HG03108 (cell line): ENCODE data around the gene EXT2.

Source experiments
- ATAC-seq: cut with Tn5 transposase; IDR thresholded peaks from one replicate; pipeline ENCODE4 v1.9.1; 2021; ENCODE audit warnings: moderate library complexity; ENCODE audit not compliant: unreplicated experiment

EXT2 gene

GRCh38 chr11:44198146-44198724 is 102.8 kb downstream of the EXT2 start:
- ATAC-seq: no peak

- no peak for ATAC-seq
Measured at GRCh38 chr11:44199298-44199697, 103.8 kb downstream of the EXT2 start.

GRCh38 chr11:44199816-44200215 is 104.3 kb downstream of the EXT2 start:
- ATAC-seq: no peak

DNA sequence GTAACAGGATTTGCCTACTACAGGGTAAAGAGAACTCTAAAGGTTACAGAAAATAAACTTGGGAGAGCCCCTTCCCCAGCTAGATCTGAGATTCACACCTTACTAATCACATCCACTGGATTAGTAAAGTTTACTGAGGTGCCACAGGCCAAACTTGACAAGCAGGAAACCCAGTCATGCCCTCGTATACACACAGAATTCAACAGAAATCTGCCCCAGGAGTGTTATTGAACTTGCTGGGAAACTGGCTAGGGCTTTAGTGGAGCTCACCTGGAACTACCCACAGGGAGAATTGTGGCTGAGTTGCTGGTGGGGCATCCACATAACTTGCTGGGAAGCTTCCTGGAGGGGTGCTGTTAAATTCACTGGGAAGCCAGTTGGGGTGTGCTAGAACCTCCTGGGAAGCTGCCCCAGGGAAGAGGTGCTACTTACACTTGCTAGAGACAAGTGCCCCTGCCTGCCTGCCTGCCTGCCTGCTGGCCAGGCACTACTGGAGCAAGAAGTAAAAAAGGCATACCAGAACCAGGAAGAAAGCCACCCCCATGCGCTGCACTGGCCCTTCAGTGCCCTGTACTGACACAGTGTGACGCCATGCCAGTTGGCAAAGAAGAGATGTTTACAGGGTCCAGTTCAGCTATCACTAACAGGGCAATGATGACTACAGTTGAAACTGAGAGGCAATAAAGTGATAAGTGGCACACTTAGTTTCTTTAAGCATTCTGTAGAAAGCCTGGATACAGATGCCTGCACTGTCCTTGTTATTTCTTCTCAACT is 108.0 kb downstream of the EXT2 start:
- no peak for ATAC-seq

- ATAC-seq: no peak
Measured at GRCh38 chr11:44205352-44205751, 109.9 kb downstream of the EXT2 start.

DNA sequence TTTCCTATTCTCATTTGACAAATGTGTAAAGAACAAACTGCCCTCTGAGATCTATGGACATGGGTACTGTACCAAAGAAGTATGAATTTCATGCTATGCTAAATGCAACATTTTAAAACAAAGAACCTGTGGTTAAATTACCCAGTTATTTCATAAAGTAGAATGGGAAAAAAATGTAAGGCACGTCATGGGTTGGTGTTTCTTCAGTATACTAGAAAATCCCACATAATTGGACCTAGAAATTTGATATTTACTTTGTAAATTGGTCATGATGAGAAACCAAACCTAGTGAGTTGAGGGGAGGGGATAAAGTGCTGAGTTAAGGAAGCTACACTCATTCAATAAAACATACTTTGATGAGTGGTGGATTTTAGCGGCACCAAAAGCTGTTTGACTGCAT is 110.4 kb downstream of the EXT2 start:
- no peak for ATAC-seq

GRCh38 chr11:44207292-44207691 is 111.8 kb downstream of the EXT2 start:
- ATAC-seq: no peak

DNA sequence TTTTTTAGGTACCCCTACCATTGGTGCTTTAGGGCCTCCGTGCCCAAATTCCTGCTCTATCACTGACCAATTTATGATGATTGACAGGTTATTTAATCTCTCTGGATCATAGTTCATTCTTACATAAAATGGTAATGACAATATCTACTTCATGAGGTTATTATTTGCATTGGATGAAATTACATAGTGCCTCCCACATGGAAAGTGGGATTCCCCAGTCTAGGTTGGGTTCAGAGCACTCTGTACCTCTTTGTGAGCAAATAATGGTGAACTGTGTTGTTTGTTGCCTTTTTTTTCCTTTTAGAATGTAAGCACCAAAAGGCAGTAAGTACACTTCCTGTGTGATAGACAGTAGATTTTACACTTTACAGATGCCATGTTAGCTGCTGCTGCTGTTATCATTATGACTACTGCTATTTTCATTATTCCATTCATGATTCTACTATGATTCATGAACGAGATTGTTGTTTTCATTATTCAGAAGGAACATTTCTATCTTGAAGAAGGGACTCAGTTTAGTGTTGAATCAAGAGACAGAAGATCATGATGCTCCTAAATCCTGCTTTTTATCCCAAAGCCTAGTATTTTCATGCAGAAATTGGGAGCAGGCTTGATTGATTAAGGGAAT is 113.6 kb downstream of the EXT2 start:
- ATAC-seq: no peak

- ATAC-seq: no peak
Measured at GRCh38 chr11:44212128-44212527, 116.7 kb downstream of the EXT2 start.

GRCh38 chr11:44213148-44213547 is 117.7 kb downstream of the EXT2 start:
- ATAC-seq: no peak

DNA sequence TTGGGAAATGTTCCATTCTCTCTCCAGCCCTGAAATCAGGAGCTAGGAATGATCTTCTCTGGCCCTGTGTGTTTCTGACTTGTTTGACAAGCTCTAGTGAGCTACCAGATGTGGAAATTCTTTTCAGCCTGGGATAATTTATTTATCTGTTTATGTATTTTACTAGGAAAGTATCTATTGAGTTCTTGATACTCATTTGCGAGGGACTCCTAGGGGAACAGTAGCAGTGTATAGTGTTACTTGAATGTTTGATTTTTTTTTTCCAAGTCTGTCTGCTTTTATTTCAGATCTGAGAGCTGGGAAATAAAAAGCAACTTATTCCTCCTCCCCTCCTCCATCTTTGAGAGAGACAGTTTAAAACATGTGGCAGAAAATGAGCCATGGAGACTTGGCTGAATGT is 122.0 kb downstream of the EXT2 start:
- no peak for ATAC-seq

DNA sequence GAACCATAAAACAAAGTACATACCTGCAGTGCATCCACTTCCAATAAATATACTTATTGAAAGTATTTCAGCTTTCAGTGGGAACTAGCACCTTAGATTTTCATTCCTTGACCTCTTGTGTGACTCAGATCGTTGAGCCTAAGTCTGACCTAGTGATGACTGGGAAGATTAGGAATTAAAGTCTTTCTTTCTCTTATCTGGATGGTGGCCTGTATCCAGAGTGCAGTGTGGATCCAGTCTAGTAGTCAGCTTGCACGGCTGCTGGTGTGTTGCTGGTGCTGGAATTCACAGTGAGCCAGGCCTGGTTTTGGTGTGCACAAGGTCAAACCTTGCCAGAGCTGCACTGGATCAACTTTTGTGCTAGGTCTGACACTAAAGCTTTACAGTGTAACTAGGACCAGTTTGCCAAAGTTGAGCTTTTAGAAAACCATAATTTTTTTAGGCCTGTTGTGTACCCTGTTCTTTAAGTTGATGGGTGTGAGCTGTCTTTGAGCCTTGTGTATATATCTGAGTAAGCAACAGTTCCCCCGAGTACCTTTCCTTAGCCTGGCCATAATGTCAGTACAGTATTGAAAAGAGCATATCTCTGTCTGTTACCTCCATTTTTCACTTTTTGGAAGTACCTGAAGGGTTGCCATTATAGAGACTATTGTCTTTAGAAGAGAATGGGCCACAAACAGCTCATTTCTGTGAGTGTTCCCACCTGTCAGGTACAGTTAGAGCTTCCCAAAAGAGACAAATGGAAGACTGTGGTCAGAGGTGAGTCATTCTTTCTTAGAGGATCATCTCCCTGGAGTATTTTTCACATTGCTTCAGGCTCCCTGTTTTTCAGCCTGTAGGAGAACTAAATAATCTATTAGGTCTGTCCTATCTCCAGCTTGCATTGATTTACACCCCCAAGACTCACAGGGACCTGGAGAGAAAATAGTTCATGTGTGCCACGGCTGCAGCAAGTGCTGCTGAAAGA is 124.6 kb downstream of the EXT2 start:
- no peak for ATAC-seq

- no peak for ATAC-seq
Measured at GRCh38 chr11:44221456-44221855, 126.0 kb downstream of the EXT2 start.

- no peak for ATAC-seq
Measured at GRCh38 chr11:44221992-44222391, 126.5 kb downstream of the EXT2 start.

GRCh38 chr11:44223238-44223637 is 127.8 kb downstream of the EXT2 start:
- ATAC-seq: no peak

GRCh38 chr11:44224867-44225501 is 129.5 kb downstream of the EXT2 start:
- no peak for ATAC-seq

- ATAC-seq: no peak
Measured at GRCh38 chr11:44226490-44226889, 131.0 kb downstream of the EXT2 start.

DNA sequence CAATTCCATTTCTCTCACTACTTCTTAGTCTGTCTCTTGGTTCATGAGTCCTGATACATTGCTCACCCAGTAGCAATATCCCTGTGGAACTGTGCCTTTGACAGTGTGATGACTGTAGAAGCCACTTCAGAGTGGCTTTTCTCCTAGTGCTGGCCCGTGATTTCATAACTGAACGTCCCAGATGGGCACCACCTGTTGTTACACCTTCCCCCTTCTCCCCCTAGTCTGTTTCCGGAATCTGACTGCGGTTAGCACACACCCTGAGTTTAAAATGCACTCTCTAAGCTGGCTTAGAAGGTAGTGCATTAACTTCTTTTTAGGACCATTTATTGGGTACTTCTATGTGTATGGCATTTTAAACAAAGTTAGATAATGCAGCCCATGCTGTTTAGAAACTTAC is 131.5 kb downstream of the EXT2 start:
- no peak for ATAC-seq

DNA sequence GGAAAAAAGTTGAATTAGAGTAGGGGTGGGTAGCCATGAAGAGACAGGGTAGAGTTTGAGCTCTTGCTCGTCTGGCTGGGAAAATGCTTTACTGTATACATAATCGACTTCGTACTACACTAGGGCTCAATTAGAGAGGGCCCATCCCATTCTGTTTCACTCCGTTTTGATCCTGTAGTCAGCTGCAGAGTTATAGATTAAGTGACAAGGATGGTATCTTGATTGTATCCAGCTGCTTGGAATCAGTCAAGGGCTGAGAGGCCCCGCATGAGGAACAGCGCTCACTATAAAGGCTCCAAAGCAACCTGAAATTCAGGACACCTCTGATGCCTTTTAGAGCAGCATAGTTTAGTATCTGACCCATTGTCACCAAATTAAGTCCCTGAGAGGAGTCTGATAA is 132.9 kb downstream of the EXT2 start:
- ATAC-seq: no peak

GRCh38 chr11:44229098-44229497 is 133.6 kb downstream of the EXT2 start:
- ATAC-seq: no peak

GRCh38 chr11:44229624-44230023 is 134.1 kb downstream of the EXT2 start:
- ATAC-seq: no peak
